Duodenal mucosa (tissue), 2 donors: ENCODE data around the gene OCIAD1.
"Not testable (repeated sequence)": the region's sequence is repeated elsewhere in the genome, so short reads cannot be mapped to it uniquely, and the experiment has no call there.

Experiments used
- H3K27ac ChIP-seq: one replicate; pipeline ENCODE4 v1.7.0; 2013; ENCODE audit warnings: low read depth, low read length
- H3K27me3 ChIP-seq, 2 donors: one replicate each; pipeline ENCODE4 v1.7.0; 2013; ENCODE audit warnings: low read length in 2 of 2, control low read depth in 1 of 2; ENCODE audit not compliant: insufficient read depth in 2 of 2, control insufficient read depth in 1 of 2
- H3K36me3 ChIP-seq, 2 donors: one replicate each; pipeline ENCODE4 v1.7.0; 2013; ENCODE audit warnings: low read length in 2 of 2, control low read depth in 1 of 2; ENCODE audit not compliant: insufficient read depth in 2 of 2, control insufficient read depth in 1 of 2
- H3K4me1 ChIP-seq, 2 donors: one replicate each; pipeline ENCODE4 v1.7.0; 2013; ENCODE audit warnings: low read length in 2 of 2, control low read depth in 1 of 2; ENCODE audit not compliant: insufficient read depth in 2 of 2, control insufficient read depth in 1 of 2
- H3K4me3 ChIP-seq, 2 donors: one replicate each; pipeline ENCODE4 v1.7.0; 2013; ENCODE audit warnings: low read length in 2 of 2, low read depth in 1 of 2
- H3K9ac ChIP-seq, 2 donors: one replicate each; pipeline ENCODE4 v1.7.0; 2013; ENCODE audit warnings: low read length in 2 of 2, low read depth in 1 of 2
- H3K9me3 ChIP-seq, 2 donors: one replicate each; pipeline ENCODE4 v1.7.0; 2013; ENCODE audit warnings: low read length in 2 of 2, control low read depth in 1 of 2; ENCODE audit not compliant: control insufficient read depth in 1 of 2

OCIAD1 gene

GRCh38 chr4:48816971-48817370 is 13.9 kb upstream of the OCIAD1 start:
- Histone ChIP-seq H3K27me3 (no peaks in the 10 kb centered on the region), H3K9me3 (no peaks in the 10 kb centered on the region), H3K27ac (no peak overlapping the region), H3K36me3 (no peaks in the 10 kb centered on the region), H3K9ac (no peak overlapping the region), H3K4me1 (no peaks in the 10 kb centered on the region), H3K4me3 (no peak overlapping the region)

- not testable (repeated sequence) for H3K4me3 ChIP-seq, H3K27ac ChIP-seq, H3K9me3 ChIP-seq, H3K27me3 ChIP-seq, H3K4me1 ChIP-seq, H3K36me3 ChIP-seq, H3K9ac ChIP-seq
These were observed 9.5 kb upstream of the OCIAD1 start for GRCh38 chr4:48821431-48821830.

- Histone ChIP-seq H3K9me3 (no peaks in the 10 kb centered on the region), H3K4me3 (no peak overlapping the region)
These were observed 3.3 kb upstream of the OCIAD1 start for GRCh38 chr4:48827622-48828021.

GRCh38 chr4:48831532-48832030 is 693 bp downstream of the OCIAD1 start:
- Histone ChIP-seq H3K27ac (peak overlapping the region; percentile 97), H3K9ac (peak overlapping the region; percentile 99 to 100), H3K36me3 (peaks cover 15 to 24% of the 10 kb centered on the region in 2 donors), H3K4me1 (peaks cover 9 to 11% of the 10 kb centered on the region in 2 donors), H3K9me3 (no peaks in the 10 kb centered on the region), H3K27me3 (no peaks in the 10 kb centered on the region), H3K4me3 (peak overlapping the region; percentile 99 to 100)

More at GRCh38 chr4:48827622-48828021, 3.3 kb upstream of the OCIAD1 start:
- H3K9ac ChIP-seq: no peak overlapping the region
- H3K36me3 ChIP-seq: no peaks in the 10 kb centered on the region
- H3K4me1 ChIP-seq: peaks cover 8 to 9% of the 10 kb centered on the region in 2 donors
- no peak overlapping the region for H3K27ac ChIP-seq
- no peaks in the 10 kb centered on the region for H3K27me3 ChIP-seq

- Histone ChIP-seq H3K4me1 (peaks cover 9 to 11% of the 10 kb centered on the region in 2 donors), H3K27ac (no peak overlapping the region), H3K4me3 (peak overlapping the region; percentile 99 to 100), H3K9me3 (no peaks in the 10 kb centered on the region), H3K27me3 (no peaks in the 10 kb centered on the region), H3K36me3 (peaks cover 17 to 24% of the 10 kb centered on the region in 2 donors), H3K9ac (no peak overlapping the region)
These were observed 1.7 kb downstream of the OCIAD1 start for GRCh38 chr4:48832571-48832970.

GRCh38 chr4:48836658-48837057 is 5.8 kb downstream of the OCIAD1 start:
- no peaks in the 10 kb centered on the region for H3K9me3 ChIP-seq

GRCh38 chr4:48841045-48841827 is 10.3 kb downstream of the OCIAD1 start:
- H3K36me3 ChIP-seq: peaks cover 30 to 51% of the 10 kb centered on the region in 2 donors
- H3K9me3 ChIP-seq: no peaks in the 10 kb centered on the region
- no peak overlapping the region for H3K4me3 ChIP-seq

More at GRCh38 chr4:48836658-48837057, 5.8 kb downstream of the OCIAD1 start:
- no peaks in the 10 kb centered on the region for H3K27me3 ChIP-seq
- H3K36me3 ChIP-seq: peaks cover 27 to 44% of the 10 kb centered on the region in 2 donors
- H3K4me1 ChIP-seq: peaks cover 9 to 18% of the 10 kb centered on the region in 2 donors
- no peak overlapping the region for H3K9ac ChIP-seq
- no peak overlapping the region for H3K27ac ChIP-seq
- H3K4me3 ChIP-seq: no peak overlapping the region

GRCh38 chr4:48844843-48845242 is 14.0 kb downstream of the OCIAD1 start:
- peaks cover 0 to 7% of the 10 kb centered on the region in 2 donors for H3K4me1 ChIP-seq
- peaks cover 28 to 37% of the 10 kb centered on the region in 2 donors for H3K36me3 ChIP-seq
- H3K9ac ChIP-seq: no peak overlapping the region
- H3K4me3 ChIP-seq: no peak overlapping the region
- no peak overlapping the region for H3K27ac ChIP-seq
- no peaks in the 10 kb centered on the region for H3K9me3 ChIP-seq
- H3K27me3 ChIP-seq: no peaks in the 10 kb centered on the region

More at GRCh38 chr4:48841045-48841827, 10.3 kb downstream of the OCIAD1 start:
- H3K27me3 ChIP-seq: no peaks in the 10 kb centered on the region
- no peak overlapping the region for H3K9ac ChIP-seq
- H3K27ac ChIP-seq: no peak overlapping the region
- H3K4me1 ChIP-seq: peaks cover 0 to 7% of the 10 kb centered on the region in 2 donors

GRCh38 chr4:48848799-48849198 is 17.9 kb downstream of the OCIAD1 start:
- H3K9ac ChIP-seq, H3K9me3 ChIP-seq, H3K4me3 ChIP-seq, H3K27ac ChIP-seq, H3K27me3 ChIP-seq, H3K4me1 ChIP-seq: not testable (repeated sequence)
- peaks cover 32 to 46% of the 10 kb centered on the region in 2 donors for H3K36me3 ChIP-seq

- no peaks in the 10 kb centered on the region for H3K4me1 ChIP-seq
- H3K36me3 ChIP-seq: peaks cover 24 to 39% of the 10 kb centered on the region in 2 donors
- no peaks in the 10 kb centered on the region for H3K27me3 ChIP-seq
- H3K27ac ChIP-seq: no peak overlapping the region
- no peak overlapping the region for H3K4me3 ChIP-seq
- no peaks in the 10 kb centered on the region for H3K9me3 ChIP-seq
- H3K9ac ChIP-seq: no peak overlapping the region
These were observed 20.8 kb downstream of the OCIAD1 start for GRCh38 chr4:48851651-48852050.
